HepG2 (cell line): ENCODE data around the gene RFC2. TPM values are rescaled to one million over a fixed set of nuclear protein-coding genes. Genes with fewer than 3 reads are reported as not detected.

ENCODE experiments used
- ATAC-seq: fragments of 200-7000 bp; cut with Tn5 transposase; 3 replicates; pipeline ENCODE4 v1.9.1; 2020; ENCODE audit warnings: mild to moderate bottlenecking, moderate library complexity
- BruUV-seq: library from RNA; stranded (reverse); fragments of 400-500 nt; replicated peaks from 2 replicates; lab custom pipeline; 2021; lab: Mats Ljungman, UMichigan
- CTCF ChIA-PET: fragments of 300-600 bp; formaldehyde crosslinking; extraction: SDS; loops from one replicate; lab custom pipeline; 2021; ENCODE audit warnings: low total read pairs, inconsistent platforms, low intra/inter-chr PET ratio; lab: Yijun Ruan, JAX
- POLR2A ChIA-PET: fragments of 350-600 bp; sonication (Branson Sonifier 250); formaldehyde crosslinking; loops from one replicate; lab custom pipeline; 2020; ENCODE audit warnings: antibody characterized with exemption, inconsistent platforms; lab: Yijun Ruan, JAX
- DNase-seq: peaks from one replicate; pipeline ENCODE4 v3.0.0-alpha.2; 2015; ENCODE audit warnings: low spot score
- FAIRE-seq: peaks from 3 replicates; lab custom pipeline; 2011; peaks lifted over from hg19 to GRCh38; lab: Jason Lieb, UNC
- H2AFZ ChIP-seq: one replicate; pipeline ENCODE4 v1.6.1; 2011; ENCODE audit warnings: low read length, inconsistent platforms
- H3K27ac ChIP-seq: fragments of 300-600 bp; 3 replicates; pipeline ENCODE4 v1.8.0; 2011; ENCODE audit warnings: mixed run types, mild to moderate bottlenecking, mixed read lengths, low read length, inconsistent platforms; ENCODE audit not compliant: insufficient read depth; ENCODE audit errors: extremely low read length
- H3K27me3 ChIP-seq, 2 experiments: fragments of 200-600 bp in 1 of 2; 2 replicates in 1 of 2; 3 replicates in 1 of 2; pipeline versions ENCODE4 v1.6.0 to v1.8.0; 2011; ENCODE audit warnings: low read length in 2 of 2, mild to moderate bottlenecking in 2 of 2, moderate library complexity in 2 of 2, inconsistent platforms in 1 of 2; ENCODE audit not compliant: insufficient read depth in 2 of 2, control insufficient read depth in 1 of 2
- H3K36me3 ChIP-seq, 2 experiments: fragments of 200-600 bp in 1 of 2; replicated peaks in 1 of 2; 2 replicates in 1 of 2; 3 replicates in 1 of 2; pipeline versions ENCODE4 v1.5.1 to v1.8.0; 2011; ENCODE audit warnings: low read length in 2 of 2, inconsistent platforms in 1 of 2; ENCODE audit not compliant: insufficient read depth in 2 of 2, control insufficient read depth in 1 of 2
- H3K4me1 ChIP-seq: 2 replicates; pipeline ENCODE4 v1.5.1; 2012; ENCODE audit warnings: low read length, inconsistent platforms; ENCODE audit not compliant: insufficient read depth
- H3K4me2 ChIP-seq: 2 replicates; pipeline ENCODE4 v1.6.0; 2011; ENCODE audit warnings: low read depth, low read length, inconsistent platforms
- H3K4me3 ChIP-seq, 3 experiments: fragments of 200-600 bp in 1 of 3; sonication (generic), shearing (Covaris generic) in 1 of 3; replicated peaks in 1 of 3; 2 replicates each; pipeline ENCODE4 v1.5.1; 2011 to 2016; ENCODE audit warnings: low read length in 3 of 3, inconsistent platforms in 2 of 3, low read depth in 2 of 3, mild to moderate bottlenecking in 2 of 3, control low read depth in 1 of 3, mixed read lengths in 1 of 3; ENCODE audit not compliant: insufficient read depth in 1 of 3
- H3K79me2 ChIP-seq: one replicate; pipeline ENCODE4 v1.6.1; 2011; ENCODE audit warnings: low read length, inconsistent platforms; ENCODE audit not compliant: insufficient read depth
- H3K9ac ChIP-seq: 2 replicates; pipeline ENCODE4 v1.6.0; 2011; ENCODE audit warnings: mild to moderate bottlenecking, low read depth, low read length, inconsistent platforms; ENCODE audit not compliant: insufficient read depth
- H3K9me3 ChIP-seq: 2 replicates; pipeline ENCODE4 v1.5.1; 2012; ENCODE audit warnings: mild to moderate bottlenecking, low read length
- H4K20me1 ChIP-seq: 2 replicates; pipeline ENCODE4 v1.6.0; 2011; ENCODE audit warnings: inconsistent platforms, mild to moderate bottlenecking, low read length, moderate library complexity; ENCODE audit not compliant: insufficient read depth
- CEBPG ChIP-seq: IDR thresholded peaks from 2 replicates; pipeline ENCODE4 v1.6.1; 2016
- ELK4 ChIP-seq: sonication (generic); formaldehyde crosslinking; IDR thresholded peaks from 2 replicates; pipeline ENCODE4 v1.9.0; 2021; ENCODE audit warnings: missing genetic modification reagents, borderline replicate concordance
- HNRNPH1 ChIP-seq: fragments of 200-400 bp; formaldehyde crosslinking; optimal IDR thresholded peaks from 2 replicates; pipeline ENCODE3; 2017; ENCODE audit warnings: mild to moderate bottlenecking, low read depth, low read length
- SRSF1 ChIP-seq: fragments of 200-400 bp; formaldehyde crosslinking; optimal IDR thresholded peaks from 2 replicates; pipeline ENCODE3; 2017; ENCODE audit warnings: mild to moderate bottlenecking, low read depth, low read length, moderate library complexity
- TEAD2 ChIP-seq: sonication (generic); formaldehyde crosslinking; IDR thresholded peaks from 2 replicates; pipeline ENCODE4 v1.9.0; 2021; ENCODE audit warnings: missing genetic modification reagents
- ZFP90 ChIP-seq: sonication (generic); formaldehyde crosslinking; IDR thresholded peaks from 2 replicates; pipeline ENCODE4 v1.8.0; 2022; ENCODE audit warnings: missing genetic modification reagents, mild to moderate bottlenecking, inconsistent platforms, borderline replicate concordance
- ZNF33B ChIP-seq: sonication (generic); formaldehyde crosslinking; IDR thresholded peaks from 2 replicates; pipeline ENCODE4 v1.5.1; 2020; ENCODE audit warnings: mild to moderate bottlenecking, missing genetic modification reagents
- ZNF496 ChIP-seq: sonication (generic); formaldehyde crosslinking; IDR thresholded peaks from 2 replicates; pipeline ENCODE4 v1.8.1; 2023; ENCODE audit warnings: mild to moderate bottlenecking, moderate library complexity, missing genetic modification reagents; ENCODE audit not compliant: insufficient replicate concordance
- ZNF530 ChIP-seq: sonication (generic); formaldehyde crosslinking; IDR thresholded peaks from 2 replicates; pipeline ENCODE4 v1.5.0; 2020; ENCODE audit warnings: low read depth, mild to moderate bottlenecking, missing genetic modification reagents
- ZNF563 ChIP-seq: sonication (generic); formaldehyde crosslinking; IDR thresholded peaks from 2 replicates; pipeline ENCODE4 v1.8.0; 2022; ENCODE audit warnings: mild to moderate bottlenecking, moderate library complexity, missing genetic modification reagents
- ZNF816 ChIP-seq: sonication (generic); formaldehyde crosslinking; IDR thresholded peaks from 2 replicates; pipeline ENCODE4 v1.8.0; 2022; ENCODE audit warnings: missing genetic modification reagents, mild to moderate bottlenecking, borderline replicate concordance
- WGBS: methylation state at CpG from one replicate; pipeline ENCODE4 v1.1.6; 2017; ENCODE audit warnings: low lambda C conversion rate; 5-methylcytosine and 5-hydroxymethylcytosine counted together
- in situ Hi-C: cut with HindIII; loops from 2 replicates; pipeline ENCODE4 v1.10.0; 2017; ENCODE audit warnings: low pct_unique_long_range_greater_than_20kb; ENCODE audit not compliant: extremely low pct_ligation_motif_present
- intact Hi-C: fragments of 100-400 bp; cut with micrococcal nuclease; formaldehyde crosslinking; loops from one replicate; pipeline ENCODE4 v1.10.0; 2022; ENCODE audit not compliant: unreplicated experiment
- polyA plus RNA-seq, 8 experiments: library from polyadenylated mRNA; depleted of rRNA in 3 of 8; stranded (reverse) in 7 of 8; unstranded in 1 of 8; fragments of >200 nt; fragmentation: Illumina TruSeq in 4 of 8; extraction: Trizol in 4 of 8; gene quantifications; 2 replicates each; pipeline versions ENCODE4 v1.2.1 to v1.2.3, GENCODE V29; 2011 to 2016; ENCODE audit warnings: low read depth in 4 of 8, missing spikeins in 1 of 8, mixed read lengths in 1 of 8; ENCODE audit not compliant: insufficient read depth in 1 of 8
- total RNA-seq, 5 experiments: library from RNA; depleted of rRNA; stranded (reverse); fragments of >200 nt; fragmentation: Illumina TruSeq; extraction: Trizol; gene quantifications; 2 replicates each; pipeline ENCODE4 v1.2.3, GENCODE V29; 2016; ENCODE audit warnings: low read depth in 1 of 5
- TF ChIP-seq, protein P1 (sequence below): sonication (generic); formaldehyde crosslinking; IDR thresholded peaks from 2 replicates; pipeline ENCODE4 v1.4.0; 2020; ENCODE audit warnings: missing genetic modification reagents
- TF ChIP-seq, protein P2 (sequence below): sonication (generic); formaldehyde crosslinking; IDR thresholded peaks from 2 replicates; pipeline ENCODE4 v1.8.1; 2022; ENCODE audit warnings: mild to moderate bottlenecking, missing genetic modification reagents

The RFC2 gene
- total and polyA plus RNA-seq, 2 of the 13 experiments (the other 11 are each of a cell fraction or from before 2014, with no cell fraction given): 14.6 to 43.5 TPM

DNA sequence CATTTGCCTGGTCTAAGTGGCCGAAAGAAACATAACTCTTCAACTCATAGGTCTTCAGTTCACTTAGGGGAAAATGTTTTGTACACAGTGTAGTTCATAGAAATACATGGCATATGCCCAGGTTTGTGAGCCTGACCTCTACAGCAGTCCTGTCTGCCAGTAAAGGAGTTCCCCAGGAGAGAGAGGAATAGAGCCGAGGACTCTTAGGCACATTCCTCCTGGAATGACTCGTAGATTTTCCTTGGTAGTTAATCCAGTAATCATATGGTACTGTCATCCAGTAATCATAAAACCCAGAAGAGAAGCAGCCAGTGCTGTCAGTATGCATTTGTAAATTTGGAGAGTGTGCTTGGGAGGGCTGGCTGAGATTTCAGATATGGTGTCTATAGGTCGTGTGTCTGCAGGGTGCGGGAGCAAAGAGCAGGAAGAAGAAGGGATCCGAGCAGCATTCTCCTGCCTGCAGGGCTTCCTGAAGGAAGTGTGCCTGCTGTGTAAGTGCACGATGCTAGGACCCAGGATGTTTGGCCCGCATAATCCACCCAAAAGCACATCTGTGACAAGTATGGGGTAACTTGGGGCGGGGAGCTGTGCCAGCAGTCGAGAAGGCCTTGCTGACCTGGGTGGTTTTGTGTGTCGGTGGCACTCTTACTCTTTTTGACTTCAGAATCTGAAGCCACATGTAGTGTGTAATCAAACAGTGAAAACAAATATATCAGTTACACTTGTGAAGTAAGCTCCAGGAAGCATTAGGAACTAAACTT is 66.1 kb downstream of the RFC2 start:
- 96% methylated on average over 11 of the region's 11 CpGs for WGBS
- H3K27ac ChIP-seq: no peak overlapping the region
- no peak overlapping the region for H3K4me2 ChIP-seq
- intact Hi-C loops: no loop called here
- no peak overlapping the region for H3K9ac ChIP-seq
- ChIA-PET POLR2A (no interaction called here), CTCF (no interaction called here)
- no peak overlapping the region for H3K4me3 ChIP-seq
- no peak for ATAC-seq
- no peak overlapping the region for H2AFZ ChIP-seq
- no peaks in the 10 kb centered on the region for H3K27me3 ChIP-seq
- no peak for FAIRE-seq
- TF ChIP-seq CEBPG (CRISPR knock-in tag): no peak
- no peak for TF ChIP-seq ZFP90 (CRISPR knock-in tag)
- peaks cover 4% of the 10 kb centered on the region; the same call in 1 of the 2 replicates for H3K4me1 ChIP-seq
- in situ Hi-C loops: no loop called here
- peaks cover 61% of the 10 kb centered on the region for H4K20me1 ChIP-seq
- no peak for DNase-seq
- no TSS peak for BruUV-seq
- peaks cover 66% of the 10 kb centered on the region for H3K79me2 ChIP-seq
- peaks cover 28 to 73% of the 10 kb centered on the region in 2 experiments for H3K36me3 ChIP-seq
- H3K9me3 ChIP-seq: no peaks in the 10 kb centered on the region

DNA sequence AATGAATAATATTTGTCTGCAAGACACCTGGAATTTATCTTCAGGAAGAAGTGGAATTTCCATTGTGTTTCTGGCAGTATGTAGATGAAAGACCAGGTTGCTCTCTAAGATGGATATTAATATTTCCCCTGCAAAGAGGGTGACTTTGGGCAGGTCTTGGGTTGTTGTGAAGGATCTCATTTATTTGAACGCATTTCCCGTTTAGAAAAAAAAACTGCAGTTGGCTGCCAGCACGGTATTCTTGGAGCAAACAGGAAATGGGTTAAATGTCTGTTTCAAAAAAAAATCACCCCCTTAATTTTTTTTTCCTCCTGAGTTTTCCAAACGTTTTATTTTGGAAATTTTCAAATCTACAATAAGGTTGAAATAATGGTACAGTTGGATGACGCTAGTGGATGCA is 68.6 kb downstream of the RFC2 start:
- Histone ChIP-seq H4K20me1 (peaks cover 86% of the 10 kb centered on the region), H3K27me3 (no peaks in the 10 kb centered on the region), H3K79me2 (peaks cover 91% of the 10 kb centered on the region), H3K4me2 (no peak overlapping the region), H3K4me1 (peaks cover 17% of the 10 kb centered on the region), H3K9me3 (no peaks in the 10 kb centered on the region), H3K36me3 (peaks cover 21 to 61% of the 10 kb centered on the region in 2 experiments), H2AFZ (no peak overlapping the region), H3K4me3 (no peak overlapping the region), H3K9ac (no peak overlapping the region), H3K27ac (no peak overlapping the region)
- intact Hi-C loops (no loop called here), in situ Hi-C loops (no loop called here)
- DNase-seq (no peak), ATAC-seq (no peak), FAIRE-seq (no peak)
- no TSS peak for BruUV-seq
- ChIA-PET POLR2A (no interaction called here), CTCF (no interaction called here)
- TF ChIP-seq ZNF816 (CRISPR knock-in tag): no peak
- TF ChIP-seq TEAD2 (CRISPR knock-in tag): no peak
- TF ChIP-seq, protein P1, sequence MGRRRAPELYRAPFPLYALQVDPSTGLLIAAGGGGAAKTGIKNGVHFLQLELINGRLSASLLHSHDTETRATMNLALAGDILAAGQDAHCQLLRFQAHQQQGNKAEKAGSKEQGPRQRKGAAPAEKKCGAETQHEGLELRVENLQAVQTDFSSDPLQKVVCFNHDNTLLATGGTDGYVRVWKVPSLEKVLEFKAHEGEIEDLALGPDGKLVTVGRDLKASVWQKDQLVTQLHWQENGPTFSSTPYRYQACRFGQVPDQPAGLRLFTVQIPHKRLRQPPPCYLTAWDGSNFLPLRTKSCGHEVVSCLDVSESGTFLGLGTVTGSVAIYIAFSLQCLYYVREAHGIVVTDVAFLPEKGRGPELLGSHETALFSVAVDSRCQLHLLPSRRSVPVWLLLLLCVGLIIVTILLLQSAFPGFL (CRISPR knock-in tag): no peak
- no peak for TF ChIP-seq ZNF33B (CRISPR knock-in tag)
- TF ChIP-seq, protein P2, sequence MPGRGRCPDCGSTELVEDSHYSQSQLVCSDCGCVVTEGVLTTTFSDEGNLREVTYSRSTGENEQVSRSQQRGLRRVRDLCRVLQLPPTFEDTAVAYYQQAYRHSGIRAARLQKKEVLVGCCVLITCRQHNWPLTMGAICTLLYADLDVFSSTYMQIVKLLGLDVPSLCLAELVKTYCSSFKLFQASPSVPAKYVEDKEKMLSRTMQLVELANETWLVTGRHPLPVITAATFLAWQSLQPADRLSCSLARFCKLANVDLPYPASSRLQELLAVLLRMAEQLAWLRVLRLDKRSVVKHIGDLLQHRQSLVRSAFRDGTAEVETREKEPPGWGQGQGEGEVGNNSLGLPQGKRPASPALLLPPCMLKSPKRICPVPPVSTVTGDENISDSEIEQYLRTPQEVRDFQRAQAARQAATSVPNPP (CRISPR knock-in tag): no peak
- TF ChIP-seq ELK4 (CRISPR knock-in tag): no peak
- no peak for TF ChIP-seq ZNF530 (CRISPR knock-in tag)
- no peak for TF ChIP-seq SRSF1
- TF ChIP-seq HNRNPH1: no peak
- no peak for TF ChIP-seq ZNF496 (CRISPR knock-in tag)
- no peak for TF ChIP-seq ZNF563 (CRISPR knock-in tag)
- WGBS: 80% methylated on average over 5 of the region's 5 CpGs
